SH-SY5Y (cell line): Measurements from ENCODE around the gene YBX2.

Experiments used
- GATA2 ChIP-seq: IDR thresholded peaks from 2 replicates; pipeline ENCODE4 v1.6.1; 2011; ENCODE audit warnings: mild to moderate bottlenecking, low read depth, low read length
- GATA3 ChIP-seq: IDR thresholded peaks from 2 replicates; pipeline ENCODE4 v1.6.1; 2011; ENCODE audit warnings: low read depth, mild to moderate bottlenecking, low read length, moderate library complexity

DNA sequence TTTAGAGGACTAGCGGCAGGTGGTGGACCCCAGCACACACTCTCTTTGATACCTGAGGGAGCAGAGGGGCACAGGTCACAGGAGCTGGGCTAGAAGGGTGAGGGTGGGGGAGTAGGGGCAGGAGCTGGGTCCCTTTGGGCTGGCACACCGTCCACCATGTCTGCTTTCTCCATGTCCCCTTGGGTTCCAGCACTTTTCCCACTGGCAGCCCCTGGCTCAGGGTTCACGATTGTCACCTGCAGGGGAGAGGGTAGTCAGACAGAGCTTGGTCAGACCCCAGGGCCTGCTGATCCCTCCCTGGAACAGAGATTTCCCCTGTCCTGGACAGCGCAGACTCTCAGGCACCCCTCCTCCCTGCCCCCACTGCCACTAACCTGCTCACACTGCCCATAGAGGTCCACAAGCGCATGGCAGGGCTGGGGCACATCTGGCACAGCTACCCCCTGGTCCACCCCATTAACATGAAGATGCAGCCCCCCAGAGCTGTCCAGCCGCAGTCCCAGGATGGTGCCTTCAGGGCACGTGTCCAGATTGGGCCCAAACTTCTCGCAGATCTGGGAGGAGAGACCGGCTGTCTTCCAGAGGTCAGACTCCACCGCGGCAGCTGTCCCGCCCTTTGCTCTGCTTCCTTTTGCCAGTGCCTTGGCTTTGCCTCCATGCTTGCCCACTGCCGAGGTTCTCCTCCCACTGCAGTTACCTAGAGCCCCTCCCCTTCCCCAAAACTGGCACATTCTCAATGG is 23.9 kb upstream of the YBX2 start:
- TF ChIP-seq GATA2 (no peak), GATA3 (no peak)
